SIG-M5 (cell line): ENCODE measurements around the gene IFRD1.
"Not testable (repeated sequence)": the region's sequence is repeated elsewhere in the genome, so short reads cannot be mapped to it uniquely, and the experiment has no call there.

Source experiments
- DNase-seq: peaks from one replicate; lab custom pipeline; 2025; lab: John Stamatoyannopoulos, UW

The IFRD1 gene

GRCh38 chr7:112488264-112488552 lies 37.9 kb downstream of the IFRD1 start:
- DNase-seq, result no peak

GRCh38 chr7:112492186-112492585 lies 41.9 kb downstream of the IFRD1 start:
- no peak for DNase-seq

- DNase-seq, result no peak
Measured at GRCh38 chr7:112494656-112495055, 44.4 kb downstream of the IFRD1 start.

GRCh38 chr7:112495156-112495788 lies 45.0 kb downstream of the IFRD1 start:
- DNase-seq, result no peak

GRCh38 chr7:112495810-112496462 lies 45.7 kb downstream of the IFRD1 start:
- DNase-seq, result no peak

GRCh38 chr7:112497481-112497880 lies 47.2 kb downstream of the IFRD1 start:
- DNase-seq, result no peak

- no peak for DNase-seq
Measured at GRCh38 chr7:112500619-112501018, 50.4 kb downstream of the IFRD1 start.

GRCh38 chr7:112501801-112502503 lies 51.7 kb downstream of the IFRD1 start:
- no peak for DNase-seq

- no peak for DNase-seq
Measured at GRCh38 chr7:112502700-112503099, 52.4 kb downstream of the IFRD1 start.

- DNase-seq, result no peak
Measured at GRCh38 chr7:112503361-112503972, 53.2 kb downstream of the IFRD1 start.

- DNase-seq, result no peak
Measured at GRCh38 chr7:112504093-112504695, 53.9 kb downstream of the IFRD1 start.

- no peak for DNase-seq
Measured at GRCh38 chr7:112505495-112505894, 55.2 kb downstream of the IFRD1 start.

- DNase-seq, result no peak
Measured at GRCh38 chr7:112508404-112508803, 58.1 kb downstream of the IFRD1 start.

- DNase-seq, result no peak
Measured at GRCh38 chr7:112509402-112509801, 59.1 kb downstream of the IFRD1 start.

- peak; percentile 17 for DNase-seq
Measured at GRCh38 chr7:112510001-112510742, 59.9 kb downstream of the IFRD1 start.

- no peak for DNase-seq
Measured at GRCh38 chr7:112510743-112511110, 60.5 kb downstream of the IFRD1 start.

- no peak for DNase-seq
Measured at GRCh38 chr7:112511451-112512202, 61.4 kb downstream of the IFRD1 start.

GRCh38 chr7:112512451-112513210 lies 62.4 kb downstream of the IFRD1 start:
- DNase-seq, result no peak

- DNase-seq, result no peak
Measured at GRCh38 chr7:112515989-112516388, 65.7 kb downstream of the IFRD1 start.

GRCh38 chr7:112516418-112516817 lies 66.2 kb downstream of the IFRD1 start:
- not testable (repeated sequence) for DNase-seq
